GM19239 (cell line): ENCODE measurements around the gene ATXN1.
A peak's percentile ranks its signal among the peaks of the same experiment; 100 is the strongest.
"Not testable (repeated sequence)": the region's sequence is repeated elsewhere in the genome, so short reads cannot be mapped to it uniquely, and the experiment has no call there.

Experiments
- DNase-seq: peaks from one replicate; pipeline ENCODE4 v3.0.0; 2011; ENCODE audit warnings: low spot score; ENCODE audit not compliant: insufficient read length
- FAIRE-seq: peaks from 2 replicates; lab custom pipeline; 2011; peaks lifted over from hg19 to GRCh38; lab: Jason Lieb, UNC

ATXN1 gene

GRCh38 chr6:16705081-16705993 lies 55.9 kb downstream of the ATXN1 start:
- DNase-seq (no peak), FAIRE-seq (no peak)

- DNase-seq (no peak), FAIRE-seq (no peak)
These were observed 56.7 kb downstream of the ATXN1 start for GRCh38 chr6:16704401-16705045.

GRCh38 chr6:16702627-16703378 lies 58.5 kb downstream of the ATXN1 start:
- not testable (repeated sequence) for FAIRE-seq, DNase-seq

GRCh38 chr6:16700916-16701234 lies 60.4 kb downstream of the ATXN1 start:
- no peak for DNase-seq
- FAIRE-seq, result peak; percentile 23

- no peak for DNase-seq
- FAIRE-seq, result peak; percentile 82
These were observed 60.9 kb downstream of the ATXN1 start for GRCh38 chr6:16700202-16700915.

GRCh38 chr6:16698997-16699868 lies 62.0 kb downstream of the ATXN1 start:
- DNase-seq (no peak), FAIRE-seq (peak; percentile 67)

GRCh38 chr6:16698162-16698533 lies 63.1 kb downstream of the ATXN1 start:
- FAIRE-seq, result no peak
- DNase-seq, result no peak

- no peak for FAIRE-seq
- DNase-seq, result no peak
These were observed 63.7 kb downstream of the ATXN1 start for GRCh38 chr6:16697437-16698161.

- no peak for FAIRE-seq
- no peak for DNase-seq
These were observed 64.8 kb downstream of the ATXN1 start for GRCh38 chr6:16696496-16696895.

GRCh38 chr6:16694781-16695578 lies 66.3 kb downstream of the ATXN1 start:
- FAIRE-seq, result peak; percentile 76

GRCh38 chr6:16691324-16691723 lies 69.9 kb downstream of the ATXN1 start:
- FAIRE-seq (peak; percentile 70), DNase-seq (no peak)

More at GRCh38 chr6:16694781-16695578, 66.3 kb downstream of the ATXN1 start:
- no peak for DNase-seq

- DNase-seq (no peak), FAIRE-seq (peak; percentile 80)
These were observed 70.6 kb downstream of the ATXN1 start for GRCh38 chr6:16690608-16691142.

- FAIRE-seq (peak; percentile 61), DNase-seq (no peak)
These were observed 71.3 kb downstream of the ATXN1 start for GRCh38 chr6:16689788-16690607.

GRCh38 chr6:16688984-16689636 lies 72.2 kb downstream of the ATXN1 start:
- FAIRE-seq, result no peak
- DNase-seq, result no peak

GRCh38 chr6:16688436-16688835 lies 72.8 kb downstream of the ATXN1 start:
- no peak for DNase-seq
- FAIRE-seq, result no peak

- FAIRE-seq, result peak; percentile 58
- DNase-seq, result no peak
These were observed 74.2 kb downstream of the ATXN1 start for GRCh38 chr6:16687045-16687444.
